ENCODE measurements around the gene HOXA6. TPM values are rescaled to one million over a fixed set of nuclear protein-coding genes. Genes with fewer than 3 reads are reported as not detected.

Gene HOXA6
- total RNA-seq, 1 experiment from 2014 or later = not detected

DNA sequence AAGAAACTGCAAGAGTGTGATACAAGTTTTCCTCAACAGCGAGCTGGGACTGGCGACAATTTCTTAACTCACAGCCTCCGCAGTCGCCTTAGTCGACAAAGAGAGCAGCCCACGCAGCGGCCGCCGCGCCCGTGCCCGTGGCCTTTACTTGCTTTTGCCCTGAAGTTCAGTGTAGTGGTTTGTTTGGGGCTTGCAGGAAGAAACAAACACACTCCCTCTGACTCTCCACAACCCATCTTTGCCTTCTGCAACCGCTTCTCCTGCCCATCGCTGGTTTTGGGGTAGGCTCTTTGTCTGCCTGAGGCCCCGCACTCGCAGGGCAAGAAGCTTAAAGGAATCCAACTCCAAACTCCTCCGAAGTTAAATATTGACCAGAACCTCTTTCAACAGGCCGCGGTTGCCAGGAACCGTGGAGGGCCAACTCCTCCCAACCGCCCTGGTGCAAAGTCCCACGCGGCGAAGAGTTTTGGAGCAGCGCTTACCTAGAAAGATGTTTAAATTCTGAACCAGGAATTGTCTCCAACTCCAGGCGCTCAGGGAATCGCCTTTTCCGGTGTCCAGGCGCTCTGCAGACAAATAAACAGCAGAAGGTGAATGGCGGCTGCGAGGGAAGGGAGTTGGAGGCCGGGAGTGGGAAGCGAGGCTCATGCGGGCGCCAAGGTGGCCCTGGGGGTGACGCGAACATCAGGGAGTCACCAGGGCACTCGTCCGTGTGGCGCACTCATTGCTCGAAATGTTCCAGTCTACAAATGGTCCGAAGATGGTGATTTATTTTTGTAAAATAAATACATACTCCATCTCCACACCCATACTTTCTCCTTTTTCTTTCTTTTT is 25.3 kb downstream of the HOXA6 start:
- Histone ChIP-seq H3T11ph (ENCODE audit: low read length) (no peak overlapping the region), H3K9me3 (ENCODE audit: control insufficient read depth, low read depth, low read length) (no peaks in the 10 kb centered on the region), H2BK15ac (ENCODE audit: low read depth, low read length) (no peak overlapping the region), H3K4ac (ENCODE audit: low read depth, low read length) (no peak overlapping the region), H2BK120ac (ENCODE audit: low read depth, low read length, poor library complexity, severe bottlenecking) (no peak overlapping the region), H3K56ac (ENCODE audit: insufficient read length, low read depth, low read length) (no peak overlapping the region), H3K23ac (ENCODE audit: insufficient read length, low read depth, low read length) (no peak overlapping the region), H3K14ac (ENCODE audit: insufficient read depth, low read length) (no peak overlapping the region), H4K5ac (ENCODE audit: insufficient read length, low read depth, low read length) (no peak overlapping the region), H3K23me2 (ENCODE audit: insufficient read length, low read depth, low read length, poor library complexity, severe bottlenecking) (no peaks in the 10 kb centered on the region), H3K9ac (ENCODE audit: extremely low read depth, insufficient read length, low read length) (no peak overlapping the region), H4K91ac (ENCODE audit: insufficient read length, low read depth, low read length) (no peak overlapping the region), H3K27ac (ENCODE audit: insufficient read length, low read depth, low read length) (no peak overlapping the region), H4K20me1 (ENCODE audit: control insufficient read depth, insufficient read depth, insufficient read length) (peaks cover 2% of the 10 kb centered on the region), H3K27me3 (ENCODE audit: insufficient read depth, low read length) (peaks cover 100% of the 10 kb centered on the region), H2BK12ac (ENCODE audit: insufficient read length, low read depth, low read length) (no peak overlapping the region), H3K79me2 (ENCODE audit: insufficient read depth, low read length) (no peaks in the 10 kb centered on the region), H2AK5ac (ENCODE audit: insufficient read length, low read length) (no peak overlapping the region), H3K79me1 (ENCODE audit: insufficient read depth, low read depth, low read length, poor library complexity, severe bottlenecking) (no peaks in the 10 kb centered on the region), H4K8ac (replicated peaks; ENCODE audit: insufficient read length, low read depth, low read length) (no peak overlapping the region), H2AFZ (ENCODE audit: low read length) (no peak overlapping the region), H3K18ac (ENCODE audit: insufficient read length, low read depth, low read length) (no peak overlapping the region), H2BK5ac (ENCODE audit: insufficient read length, low read length) (no peak overlapping the region), H3K4me1 (ENCODE audit: insufficient read depth, low read length) (no peaks in the 10 kb centered on the region), H3K4me2 (ENCODE audit: insufficient read depth, insufficient read length, low read length) (no peak overlapping the region), H2BK20ac (ENCODE audit: low read depth, low read length, poor library complexity, severe bottlenecking) (no peak overlapping the region)
- Mint-ChIP-seq H3K4me3 (no peak overlapping the region; a peak in 1 of 5 replicates), H3K27me3 (ENCODE audit: low read depth) (peaks cover 100% of the 10 kb centered on the region), H3K9me3 (peaks cover 9 to 13% of the 10 kb centered on the region in 2 experiments; a peak in 4 of 5 replicates), H3K27ac (no peak overlapping the region), H3K36me3 (ENCODE audit: insufficient read depth in 1 of 3, low read depth in 3 of 3) (peaks cover 0 to 5% (median 0%) of the 10 kb centered on the region in 3 experiments; a peak in 1 of 7 replicates), H3K4me1 (peaks cover 0 to 15% of the 10 kb centered on the region in 2 experiments; a peak in 1 of 4 replicates)
- no peak for TF ChIP-seq CTCF (conservative IDR thresholded peaks at IDR 0.05)
- no peak for DNase-seq
- no CpG with 5 or more reads among the region's 42 CpGs for WGBS (ENCODE audit: extremely low coverage, insufficient read length, low lambda C conversion rate)

All from H9 (cell line).